Ectodermal cell (in vitro differentiated cells): ENCODE data around the gene RCOR2.

Experiments used
- H3K27ac ChIP-seq: 2 replicates; pipeline ENCODE4 v1.7.0; 2013; ENCODE audit warnings: mild to moderate bottlenecking, low read depth, low read length; ENCODE audit not compliant: insufficient read depth, poor library complexity, severe bottlenecking
- H3K27me3 ChIP-seq: 2 replicates; pipeline ENCODE4 v1.7.0; 2013; ENCODE audit warnings: mild to moderate bottlenecking, low read length; ENCODE audit not compliant: insufficient read depth, control insufficient read depth, poor library complexity, severe bottlenecking
- H3K36me3 ChIP-seq: one replicate; pipeline ENCODE4 v1.7.0; 2013; ENCODE audit warnings: low read length; ENCODE audit not compliant: control insufficient read depth, insufficient read depth
- H3K4me1 ChIP-seq: one replicate; pipeline ENCODE4 v1.7.0; 2013; ENCODE audit warnings: low read length; ENCODE audit not compliant: control insufficient read depth, insufficient read depth
- H3K4me3 ChIP-seq: 2 replicates; pipeline ENCODE4 v1.7.0; 2013; ENCODE audit warnings: low read depth, low read length, control low read depth; ENCODE audit not compliant: insufficient read depth
- H3K9me3 ChIP-seq: 2 replicates; pipeline ENCODE4 v1.7.0; 2013; ENCODE audit warnings: mild to moderate bottlenecking, low read length, moderate library complexity; ENCODE audit not compliant: control insufficient read depth
- WGBS, 2 experiments: methylation state at CpG; one replicate each; pipeline ENCODE4 v1.1.7; 2013; ENCODE audit warnings: missing lambda C conversion rate in 2 of 2; 5-methylcytosine and 5-hydroxymethylcytosine counted together

RCOR2 gene

DNA sequence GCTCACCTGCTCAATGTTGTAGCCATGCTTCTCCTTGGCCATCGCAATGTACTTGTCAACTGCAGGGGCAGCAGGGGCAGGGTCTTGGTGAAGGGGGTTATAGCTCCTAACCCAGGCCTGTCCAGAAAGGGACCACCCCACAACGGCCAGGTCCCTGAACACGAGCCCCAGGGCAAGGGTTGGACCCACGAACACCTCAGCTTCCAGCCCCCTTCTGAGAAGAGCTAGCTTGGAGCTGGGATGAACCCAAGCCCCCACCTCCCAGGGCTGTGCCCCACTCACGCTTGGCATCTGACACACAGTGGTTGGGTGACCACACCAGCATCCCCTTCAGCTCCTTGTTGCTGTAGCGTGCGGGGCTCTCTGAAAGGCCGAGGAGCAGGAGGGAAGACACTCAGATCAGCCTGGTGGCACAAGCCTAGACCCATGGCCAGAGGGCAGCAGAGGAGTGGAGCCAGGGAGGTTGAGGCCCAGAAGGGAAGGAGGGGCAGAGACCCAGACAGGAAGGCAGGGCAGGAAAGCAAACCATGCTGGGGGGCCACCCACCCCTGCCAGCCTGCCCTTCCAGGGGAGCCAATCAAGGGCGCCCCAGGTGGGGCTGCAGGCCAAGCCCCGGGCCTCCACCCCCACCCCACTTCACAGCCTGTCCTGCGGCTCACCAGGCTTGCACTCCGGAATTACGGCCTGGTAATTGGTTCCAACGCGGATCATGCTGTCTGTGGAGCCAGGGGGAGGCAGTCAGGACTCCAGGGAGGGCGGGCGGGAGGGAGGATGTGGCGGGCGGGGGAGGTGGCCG is 1.9 kb downstream of the RCOR2 start:
- Histone ChIP-seq H3K4me3 (peak overlapping the region; percentile 97), H3K27me3 (no peaks in the 10 kb centered on the region), H3K9me3 (no peaks in the 10 kb centered on the region), H3K27ac (no peak overlapping the region), H3K36me3 (peaks cover 27% of the 10 kb centered on the region), H3K4me1 (peaks cover 53% of the 10 kb centered on the region)
- WGBS, 2 experiments: 42 to 44% methylated on average over 20 of the region's 20 CpGs

DNA sequence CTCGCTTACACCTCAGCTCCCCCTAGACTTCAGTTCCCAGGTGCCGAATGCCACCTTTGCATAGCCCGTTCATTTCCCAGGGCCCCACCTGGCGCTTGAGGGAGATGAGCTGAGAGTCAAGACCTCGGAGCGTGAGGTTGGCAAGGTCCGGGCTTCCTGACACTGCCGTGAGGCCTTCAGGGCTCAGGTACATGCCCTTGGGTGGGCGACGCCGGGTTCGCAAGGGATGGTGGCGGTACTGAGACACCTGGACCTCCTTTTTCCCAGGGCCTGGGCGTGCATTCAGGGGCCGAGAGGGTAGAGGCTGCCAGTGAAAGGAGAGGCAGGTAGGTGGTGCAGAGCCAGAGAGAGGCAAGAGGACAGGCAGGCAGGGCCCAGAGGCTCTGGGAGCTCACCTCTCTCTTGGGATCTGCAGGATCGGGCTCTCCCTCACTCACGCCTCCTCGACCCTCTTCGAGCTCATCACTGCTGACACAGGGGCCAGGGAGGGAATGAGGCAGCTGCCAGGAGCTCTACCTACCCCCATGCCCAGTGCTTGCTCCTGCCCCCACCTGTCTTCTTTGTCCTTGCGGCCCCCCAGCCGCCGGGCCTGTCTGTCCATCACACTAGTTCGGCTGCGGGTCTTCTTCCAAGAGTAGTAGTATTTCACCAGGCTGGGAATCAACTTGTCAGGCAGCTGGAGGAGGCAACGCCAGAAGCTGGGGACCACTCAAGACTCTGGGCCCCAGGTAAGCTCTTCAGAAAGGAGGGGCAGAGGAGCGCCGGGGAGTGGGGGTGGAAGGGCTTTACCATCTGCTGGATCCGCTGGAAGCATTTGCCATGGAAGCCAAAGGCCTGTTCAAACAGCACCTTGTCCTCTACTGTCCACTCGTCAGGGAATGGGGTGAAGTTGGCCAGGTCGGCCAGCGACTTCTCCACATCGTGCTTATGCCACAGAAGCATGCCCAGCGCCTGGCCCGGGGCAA is 2.8 kb downstream of the RCOR2 start:
- Histone ChIP-seq H3K27ac (no peak overlapping the region), H3K4me3 (no peak overlapping the region), H3K4me1 (peaks cover 56% of the 10 kb centered on the region)

DNA sequence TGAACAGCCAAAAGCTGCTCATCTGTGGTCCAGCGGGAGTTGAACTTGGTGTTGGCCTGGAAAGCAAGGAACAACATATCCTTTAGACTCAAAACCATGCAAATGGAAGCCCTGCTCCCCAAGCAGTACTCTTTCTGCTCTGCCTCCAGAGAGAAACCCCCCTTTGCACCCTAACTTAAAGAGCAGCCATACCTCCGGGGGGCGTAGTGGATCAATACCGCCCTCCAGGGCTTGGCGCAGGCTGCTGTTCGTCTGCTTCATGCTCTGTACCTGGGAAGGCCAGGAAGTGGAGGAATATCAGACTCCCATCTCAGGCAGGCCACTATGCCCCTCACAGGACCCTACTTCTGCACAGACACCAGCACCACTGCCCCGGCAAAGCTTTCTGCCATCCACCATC is 4.3 kb downstream of the RCOR2 start:
- Histone ChIP-seq H3K27ac (no peak overlapping the region), H3K4me3 (no peak overlapping the region), H3K27me3 (no peaks in the 10 kb centered on the region), H3K4me1 (peaks cover 61% of the 10 kb centered on the region), H3K9me3 (no peaks in the 10 kb centered on the region), H3K36me3 (peaks cover 27% of the 10 kb centered on the region)
- 90 to 91% methylated on average over 7 of the region's 7 CpGs for WGBS, 2 experiments

More for the DNA sequence above, 2.8 kb downstream of the RCOR2 start:
- Histone ChIP-seq H3K27me3 (no peaks in the 10 kb centered on the region), H3K9me3 (no peaks in the 10 kb centered on the region), H3K36me3 (peaks cover 27% of the 10 kb centered on the region)
- 95 to 96% methylated on average over 34 of the region's 34 CpGs for WGBS, 2 experiments

DNA sequence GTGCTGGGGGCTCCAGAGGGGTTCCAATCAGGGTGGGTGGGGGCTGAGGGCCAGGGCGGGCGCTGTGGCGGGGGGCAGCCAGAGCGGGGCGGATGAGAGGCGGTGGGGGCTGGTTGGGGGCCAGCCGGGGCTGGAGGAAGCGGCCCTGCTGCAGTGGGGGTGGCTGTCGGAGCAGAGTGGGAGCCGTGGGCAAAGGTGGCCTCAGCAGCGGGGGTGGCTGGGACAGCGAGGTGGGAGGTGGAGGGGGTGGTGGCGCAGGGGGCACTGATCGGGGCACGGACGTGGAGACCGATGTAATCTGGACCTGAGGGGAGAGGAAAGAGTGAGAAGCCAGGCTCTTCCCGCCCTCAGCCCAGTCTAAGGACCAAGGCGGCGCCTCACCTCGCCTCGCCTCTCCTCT is 5.1 kb downstream of the RCOR2 start:
- Histone ChIP-seq H3K4me1 (peaks cover 66% of the 10 kb centered on the region), H3K27ac (no peak overlapping the region), H3K4me3 (no peak overlapping the region), H3K27me3 (no peaks in the 10 kb centered on the region), H3K36me3 (peaks cover 27% of the 10 kb centered on the region), H3K9me3 (no peaks in the 10 kb centered on the region)
- WGBS, 2 experiments: 94% methylated on average over 22 of the region's 22 CpGs

DNA sequence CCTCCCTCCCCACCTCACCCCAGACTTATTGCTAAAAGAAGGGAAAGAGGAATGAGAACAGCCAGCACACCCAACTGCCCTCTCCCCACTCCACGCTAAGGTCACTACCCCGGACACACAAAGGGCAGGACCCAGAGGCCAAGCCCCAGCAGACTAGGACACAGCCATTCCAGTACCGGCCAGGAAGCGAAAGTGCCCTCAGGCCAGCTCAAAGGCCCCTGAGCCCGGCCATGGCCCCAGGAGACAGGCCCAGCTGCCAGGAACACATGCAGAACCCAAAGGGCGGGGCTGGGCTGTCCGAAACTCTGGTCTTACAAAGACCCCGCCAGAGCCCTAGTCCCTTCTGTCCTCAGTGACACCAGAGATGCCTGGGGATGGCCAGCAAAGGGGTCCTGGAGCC is 5.5 kb downstream of the RCOR2 start:
- 67 to 73% methylated on average over 8 of the region's 8 CpGs for WGBS, 2 experiments
- H3K27me3 ChIP-seq: no peaks in the 10 kb centered on the region
- H3K27ac ChIP-seq: peak overlapping the region; percentile 72
- H3K36me3 ChIP-seq: peaks cover 27% of the 10 kb centered on the region
- peaks cover 67% of the 10 kb centered on the region for H3K4me1 ChIP-seq
- no peak overlapping the region for H3K4me3 ChIP-seq
- no peaks in the 10 kb centered on the region for H3K9me3 ChIP-seq

DNA sequence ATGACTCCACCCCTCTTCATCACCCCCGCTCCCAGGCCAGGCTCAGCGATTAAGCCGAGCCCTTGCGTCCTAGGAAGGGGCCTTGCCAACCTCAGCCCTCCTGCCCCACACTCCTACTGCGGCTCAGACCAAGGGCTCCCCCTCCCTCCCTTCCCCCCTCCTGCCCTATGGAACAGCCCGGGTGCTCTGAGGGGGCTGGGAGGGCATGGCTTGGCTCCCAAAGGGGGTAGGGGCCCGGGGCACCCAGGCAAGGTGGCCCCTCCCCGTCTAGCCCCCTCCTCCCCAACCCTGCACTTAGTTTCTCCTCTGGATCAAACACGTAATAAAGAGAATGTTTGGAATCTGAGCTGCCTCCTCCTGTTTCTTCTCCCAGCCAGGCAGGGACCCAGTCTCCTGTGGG is 6.3 kb downstream of the RCOR2 start:
- Histone ChIP-seq H3K9me3 (no peaks in the 10 kb centered on the region), H3K4me1 (peaks cover 67% of the 10 kb centered on the region), H3K27me3 (no peaks in the 10 kb centered on the region), H3K27ac (peak overlapping the region; percentile 61), H3K4me3 (no peak overlapping the region), H3K36me3 (peaks cover 27% of the 10 kb centered on the region)
- 46 to 51% methylated on average over 9 of the region's 9 CpGs for WGBS, 2 experiments

DNA sequence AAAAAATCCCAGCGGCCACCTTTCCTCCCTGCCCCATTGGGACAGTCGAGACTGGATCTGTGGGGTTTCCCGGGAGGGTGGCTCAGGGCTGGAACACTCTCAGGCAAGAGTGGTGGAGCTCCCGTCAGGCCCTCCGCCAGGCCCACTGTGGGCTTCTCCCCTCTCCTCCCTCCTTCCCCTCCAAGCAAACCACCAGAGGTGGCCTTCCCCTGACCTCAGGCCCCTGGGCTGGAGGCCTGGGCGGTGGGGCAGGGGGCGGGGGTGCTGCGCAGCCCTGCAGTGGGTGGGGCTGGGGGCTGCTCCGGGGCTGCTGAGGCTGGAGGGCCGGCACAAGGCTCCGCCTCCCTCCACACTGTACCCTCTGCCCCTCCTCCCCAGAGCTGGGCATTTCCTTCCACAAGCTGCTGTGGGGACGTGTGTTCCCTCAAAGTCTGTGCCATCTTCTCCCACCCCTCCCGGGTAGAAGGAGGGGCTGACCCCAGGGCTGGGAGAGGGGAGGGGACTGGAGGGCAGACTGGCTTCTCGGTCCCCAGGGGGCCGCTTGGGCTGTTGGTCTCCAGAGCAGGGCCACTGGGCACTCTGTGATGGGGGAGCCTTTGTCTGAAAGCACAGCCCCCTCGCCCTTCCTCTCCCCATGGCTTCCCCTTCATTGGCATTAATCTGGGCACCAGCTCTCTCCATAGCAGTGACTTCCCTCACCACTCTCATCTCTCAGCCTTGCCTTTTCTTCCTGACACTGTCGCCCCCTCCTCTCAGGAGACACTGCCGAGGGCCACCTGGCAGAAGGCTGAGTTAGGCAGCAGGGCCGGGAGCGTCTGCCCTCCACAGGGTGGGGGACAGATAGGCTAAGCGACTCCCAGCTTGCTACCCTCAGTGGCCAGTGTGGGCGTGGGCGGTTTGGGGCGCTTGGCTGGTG is 7.1 kb downstream of the RCOR2 start:
- no peak overlapping the region for H3K4me3 ChIP-seq
- peaks cover 23% of the 10 kb centered on the region for H3K36me3 ChIP-seq
- peaks cover 62% of the 10 kb centered on the region for H3K4me1 ChIP-seq
- no peaks in the 10 kb centered on the region for H3K27me3 ChIP-seq
- 26 to 29% methylated on average over 24 of the region's 24 CpGs for WGBS, 2 experiments
- no peaks in the 10 kb centered on the region for H3K9me3 ChIP-seq
- peak overlapping the region; percentile 77 for H3K27ac ChIP-seq

DNA sequence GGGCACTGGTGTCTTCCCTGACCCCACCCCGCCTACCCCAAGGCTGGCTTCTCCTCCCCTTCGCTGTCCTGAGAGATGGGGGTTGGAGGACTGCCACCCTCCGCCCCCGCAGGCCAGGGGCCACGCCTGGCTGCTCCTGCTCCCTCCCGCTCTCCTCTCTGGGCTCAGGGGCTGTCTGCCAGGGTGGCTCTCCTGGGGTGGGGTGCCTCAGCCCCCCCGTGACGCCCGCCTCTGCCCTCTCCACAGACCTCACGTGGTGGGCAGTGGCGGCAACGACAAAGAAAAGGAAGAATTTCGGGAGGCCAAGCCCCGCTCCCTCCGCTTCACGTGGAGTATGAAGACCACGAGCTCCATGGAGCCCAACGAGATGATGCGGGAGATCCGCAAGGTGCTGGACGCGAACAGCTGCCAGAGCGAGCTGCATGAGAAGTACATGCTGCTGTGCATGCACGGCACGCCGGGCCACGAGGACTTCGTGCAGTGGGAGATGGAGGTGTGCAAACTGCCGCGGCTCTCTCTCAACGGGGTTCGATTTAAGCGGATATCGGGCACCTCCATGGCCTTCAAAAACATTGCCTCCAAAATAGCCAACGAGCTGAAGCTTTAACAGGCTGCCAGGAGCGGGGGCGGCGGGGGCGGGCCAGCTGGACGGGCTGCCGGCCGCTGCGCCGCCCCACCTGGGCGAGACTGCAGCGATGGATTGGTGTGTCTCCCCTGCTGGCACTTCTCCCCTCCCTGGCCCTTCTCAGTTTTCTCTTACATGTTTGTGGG is 8.1 kb downstream of the RCOR2 start:
- Histone ChIP-seq H3K27me3 (no peaks in the 10 kb centered on the region), H3K9me3 (no peaks in the 10 kb centered on the region), H3K27ac (peak overlapping the region; percentile 52), H3K4me1 (peaks cover 51% of the 10 kb centered on the region), H3K4me3 (no peak overlapping the region), H3K36me3 (peaks cover 21% of the 10 kb centered on the region)
- WGBS, 2 experiments: 86% methylated on average over 46 of the region's 46 CpGs

DNA sequence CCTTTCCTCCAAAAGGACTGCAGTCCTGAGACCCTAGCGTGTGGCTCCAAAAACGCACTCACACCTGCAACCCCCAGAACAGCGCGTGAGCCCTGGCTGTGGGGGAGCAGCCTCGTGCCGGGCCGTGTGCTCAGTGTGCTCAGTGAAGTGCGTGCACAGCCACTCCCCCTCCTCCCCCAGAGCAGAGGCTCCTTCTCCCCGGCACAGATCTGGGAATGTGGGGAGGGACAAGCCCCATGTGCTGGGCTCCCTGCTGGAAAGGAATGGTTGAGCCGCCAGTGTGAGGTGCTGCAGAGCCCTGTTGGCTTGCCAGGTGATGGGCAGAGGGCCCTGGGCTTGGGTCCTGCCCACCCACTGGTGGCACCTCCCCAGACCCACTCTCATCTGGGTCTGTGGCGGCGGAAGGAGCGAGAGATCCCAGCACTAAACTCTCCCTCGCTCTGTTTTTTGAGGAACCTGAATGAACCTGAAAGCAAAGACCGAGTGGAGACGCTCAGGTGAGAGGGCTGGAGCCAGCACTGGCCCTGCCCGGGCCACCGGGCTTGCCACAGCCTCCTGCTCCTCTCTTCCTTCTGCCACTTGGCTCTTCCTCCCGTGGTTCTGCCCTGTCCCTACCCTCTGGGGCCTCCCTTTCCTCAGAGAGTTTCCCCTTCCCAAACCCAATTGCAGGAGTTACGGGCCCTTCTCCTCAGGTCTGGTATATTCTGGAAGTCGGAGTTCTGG is 9.0 kb downstream of the RCOR2 start:
- WGBS, 2 experiments: 71 to 72% methylated on average over 21 of the region's 21 CpGs
- H3K4me1 ChIP-seq: peaks cover 55% of the 10 kb centered on the region
- H3K27me3 ChIP-seq: no peaks in the 10 kb centered on the region
- H3K36me3 ChIP-seq: peaks cover 18% of the 10 kb centered on the region
- H3K9me3 ChIP-seq: no peaks in the 10 kb centered on the region
- H3K4me3 ChIP-seq: no peak overlapping the region
- no peak overlapping the region for H3K27ac ChIP-seq
